Brain microvascular endothelial cell (primary cell): ENCODE results near the gene CENPF.
"Not testable (repeated sequence)": the region's sequence is repeated elsewhere in the genome, so short reads cannot be mapped to it uniquely, and the experiment has no call there.

Source experiments
- DNase-seq: peaks from one replicate; pipeline ENCODE4 v3.0.0-alpha.2; 2020
- H3K27ac ChIP-seq: fragments of 250-450 bp; sonication (Bioruptor Pico); 2 replicates; pipeline ENCODE4 v1.5.1; 2020; ENCODE audit warnings: mild to moderate bottlenecking, moderate library complexity
- H3K27me3 ChIP-seq: fragments of 250-450 bp; sonication (Bioruptor Pico); replicated peaks from 2 replicates; pipeline ENCODE4 v1.5.1; 2020; ENCODE audit warnings: mild to moderate bottlenecking
- H3K36me3 ChIP-seq: fragments of 250-450 bp; sonication (Bioruptor Pico); replicated peaks from 2 replicates; pipeline ENCODE4 v1.5.1; 2020; ENCODE audit warnings: mild to moderate bottlenecking
- H3K4me3 ChIP-seq: 2 replicates; pipeline ENCODE4 v1.5.1; 2011; ENCODE audit warnings: low read depth, mild to moderate bottlenecking, control low read depth, low read length, moderate library complexity
- in situ Hi-C: cut with HindIII; loops from 2 replicates; pipeline ENCODE4 v1.10.0; 2017; ENCODE audit warnings: low sequenced_read_pairs, low pct_ligation_motif_present
- TF ChIP-seq, protein P1 (sequence below): IDR thresholded peaks from 2 replicates; pipeline ENCODE4 v1.5.1; 2011; ENCODE audit warnings: low read depth, mild to moderate bottlenecking, moderate library complexity, low read length, control low read depth, inconsistent platforms; ENCODE audit errors: missing control alignments

Gene CENPF

DNA sequence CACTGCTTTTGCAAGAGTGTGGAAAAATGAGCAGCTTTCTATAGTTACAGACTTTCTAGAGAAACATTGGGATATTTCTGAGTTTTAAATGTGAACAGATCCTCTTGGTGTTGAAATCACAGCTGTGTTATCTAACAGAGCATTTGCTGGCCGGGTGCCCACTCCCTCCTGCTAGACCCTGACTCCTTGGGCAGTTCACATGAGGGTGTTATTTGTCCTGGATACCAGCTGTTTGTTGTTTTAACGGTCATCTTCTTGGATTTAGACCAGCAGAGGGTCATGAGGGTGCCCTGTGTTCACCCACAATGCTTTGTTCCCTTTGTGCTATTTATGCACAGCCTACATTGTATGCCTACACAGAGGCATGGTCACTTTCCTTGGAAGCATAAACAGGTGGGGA lies 67.1 kb downstream of the CENPF start:
- no peaks in the 10 kb centered on the region for H3K27me3 ChIP-seq
- H3K4me3 ChIP-seq, result no peak overlapping the region
- in situ Hi-C loops, result loop anchor here (25.0 kb wide), 1 partner anchor 867 kb away; no protein-coding TSS in a partner anchor
- no peaks in the 10 kb centered on the region for H3K36me3 ChIP-seq
- no peak overlapping the region for H3K27ac ChIP-seq
- TF ChIP-seq, protein P1, sequence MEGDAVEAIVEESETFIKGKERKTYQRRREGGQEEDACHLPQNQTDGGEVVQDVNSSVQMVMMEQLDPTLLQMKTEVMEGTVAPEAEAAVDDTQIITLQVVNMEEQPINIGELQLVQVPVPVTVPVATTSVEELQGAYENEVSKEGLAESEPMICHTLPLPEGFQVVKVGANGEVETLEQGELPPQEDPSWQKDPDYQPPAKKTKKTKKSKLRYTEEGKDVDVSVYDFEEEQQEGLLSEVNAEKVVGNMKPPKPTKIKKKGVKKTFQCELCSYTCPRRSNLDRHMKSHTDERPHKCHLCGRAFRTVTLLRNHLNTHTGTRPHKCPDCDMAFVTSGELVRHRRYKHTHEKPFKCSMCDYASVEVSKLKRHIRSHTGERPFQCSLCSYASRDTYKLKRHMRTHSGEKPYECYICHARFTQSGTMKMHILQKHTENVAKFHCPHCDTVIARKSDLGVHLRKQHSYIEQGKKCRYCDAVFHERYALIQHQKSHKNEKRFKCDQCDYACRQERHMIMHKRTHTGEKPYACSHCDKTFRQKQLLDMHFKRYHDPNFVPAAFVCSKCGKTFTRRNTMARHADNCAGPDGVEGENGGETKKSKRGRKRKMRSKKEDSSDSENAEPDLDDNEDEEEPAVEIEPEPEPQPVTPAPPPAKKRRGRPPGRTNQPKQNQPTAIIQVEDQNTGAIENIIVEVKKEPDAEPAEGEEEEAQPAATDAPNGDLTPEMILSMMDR, result no peak
- peak; percentile 91 for DNase-seq

DNA sequence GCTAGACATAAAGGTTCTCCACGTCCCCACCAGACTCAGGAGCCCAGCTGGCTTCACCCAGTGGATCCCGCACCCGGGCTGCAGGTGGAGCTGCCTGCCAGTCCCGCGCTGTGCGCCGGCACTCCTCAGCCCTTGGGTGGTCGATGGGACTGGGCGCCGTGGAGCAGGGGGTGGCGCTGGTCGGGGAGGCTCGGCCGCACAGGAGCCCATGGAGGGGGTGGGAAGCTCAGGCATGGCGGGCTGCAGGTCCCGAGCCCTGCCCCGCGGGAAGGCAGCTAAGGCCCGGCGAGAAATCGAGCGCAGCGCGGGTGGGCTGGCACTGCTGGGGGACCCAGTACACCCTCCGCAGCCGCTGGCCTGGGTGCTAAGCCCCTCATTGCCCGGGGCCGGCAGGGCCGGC lies 70.0 kb downstream of the CENPF start:
- not testable (repeated sequence) for H3K4me3 ChIP-seq, H3K36me3 ChIP-seq, H3K27me3 ChIP-seq, DNase-seq, H3K27ac ChIP-seq
- in situ Hi-C loops, result loop anchor here (25.0 kb wide), 1 partner anchor 864 kb away; no protein-coding TSS in a partner anchor

DNA sequence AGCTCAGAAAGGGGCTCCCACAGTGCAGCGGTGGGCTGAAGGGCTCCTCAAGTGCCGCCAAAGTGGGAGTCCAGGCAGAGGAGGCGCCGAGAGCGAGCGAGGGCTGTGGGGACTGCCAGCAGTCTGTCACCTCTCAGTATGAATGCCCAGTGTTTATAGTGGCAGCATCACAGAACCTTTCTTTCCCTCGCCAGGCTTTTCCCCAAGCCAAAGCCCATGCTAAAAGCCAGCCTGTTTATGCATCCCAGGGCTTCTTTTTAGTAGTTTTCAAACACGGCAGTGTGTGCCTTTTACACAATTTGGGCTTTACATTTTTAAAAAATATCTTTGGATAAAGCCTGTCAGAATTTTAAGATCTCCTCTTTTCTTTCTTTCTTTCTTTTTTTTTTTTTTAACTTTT lies 70.6 kb downstream of the CENPF start:
- no peak for DNase-seq
- TF ChIP-seq, protein P1, result no peak
- Histone ChIP-seq H3K27ac (no peak overlapping the region), H3K4me3 (no peak overlapping the region), H3K36me3 (no peaks in the 10 kb centered on the region), H3K27me3 (no peaks in the 10 kb centered on the region)
- in situ Hi-C loops, result loop anchor here (25.0 kb wide), 1 partner anchor 864 kb away; no protein-coding TSS in a partner anchor

DNA sequence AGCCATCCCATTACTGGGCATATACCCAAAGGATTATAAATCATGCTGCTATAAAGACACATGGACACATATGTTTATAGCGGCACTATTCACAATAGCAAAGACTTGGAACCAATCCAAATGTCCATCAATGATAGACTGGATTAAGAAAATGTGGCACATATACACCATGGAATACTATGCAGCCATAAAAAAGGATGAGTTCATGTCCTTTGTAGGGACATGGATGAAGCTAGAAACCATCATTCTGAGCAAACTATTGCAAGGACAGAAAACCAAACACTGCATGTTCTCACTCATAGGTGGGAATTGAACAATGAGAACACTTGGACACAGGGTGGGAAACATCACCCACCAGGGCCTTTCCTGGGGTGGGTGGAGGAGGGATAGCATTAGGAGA lies 72.5 kb downstream of the CENPF start:
- in situ Hi-C loops, H3K36me3 ChIP-seq, DNase-seq: not testable (repeated sequence)

DNA sequence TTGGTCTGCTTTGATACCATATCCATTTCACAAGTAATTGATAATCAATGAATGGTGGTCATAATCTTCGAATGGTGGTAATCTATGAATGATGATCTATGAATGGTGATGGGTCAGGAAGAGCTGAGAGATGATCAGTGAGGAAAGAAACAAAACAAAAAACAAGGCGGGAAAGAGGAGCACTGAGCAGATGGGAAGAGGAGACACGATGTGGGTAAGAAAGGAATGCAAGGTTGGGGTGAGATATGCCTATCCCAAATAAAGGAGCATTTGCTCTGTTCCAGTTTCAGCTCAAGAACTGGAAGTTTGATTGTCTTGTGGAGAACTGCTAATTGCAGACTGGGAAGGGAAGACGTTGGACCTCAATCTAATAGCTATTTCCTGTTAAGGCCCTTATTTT lies 73.8 kb downstream of the CENPF start:
- H3K27me3 ChIP-seq, result no peaks in the 10 kb centered on the region
- no peak overlapping the region for H3K27ac ChIP-seq
- no peak for DNase-seq
- TF ChIP-seq, protein P1, result no peak
- H3K4me3 ChIP-seq, result no peak overlapping the region
- no peaks in the 10 kb centered on the region for H3K36me3 ChIP-seq
- in situ Hi-C loops, result no loop called here

More for the DNA sequence above, 72.5 kb downstream of the CENPF start:
- H3K27ac ChIP-seq, H3K4me3 ChIP-seq, H3K27me3 ChIP-seq: not testable (repeated sequence)

DNA sequence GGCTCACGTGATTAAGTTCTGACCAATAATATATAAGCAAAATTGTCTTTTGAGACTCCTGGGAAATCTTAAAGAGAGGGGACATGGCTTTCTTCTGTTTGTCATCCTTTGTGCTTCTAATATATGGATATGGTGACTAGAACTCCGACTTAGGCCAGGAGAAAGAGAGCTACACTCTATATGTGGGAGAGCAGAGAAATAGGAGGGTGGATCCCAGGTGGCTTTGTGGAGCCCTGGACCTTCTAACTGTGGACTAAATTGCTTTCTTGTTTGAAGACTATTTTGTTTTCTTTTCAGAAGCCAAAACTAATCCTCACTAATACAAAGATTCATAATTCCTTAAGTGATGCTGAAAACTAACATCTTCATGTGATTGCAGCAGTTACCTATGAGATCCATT lies 75.0 kb downstream of the CENPF start:
- Histone ChIP-seq H3K27ac (no peak overlapping the region), H3K27me3 (no peaks in the 10 kb centered on the region), H3K4me3 (no peak overlapping the region), H3K36me3 (no peaks in the 10 kb centered on the region)
- TF ChIP-seq, protein P1, result no peak
- in situ Hi-C loops, result no loop called here
- DNase-seq, result no peak

DNA sequence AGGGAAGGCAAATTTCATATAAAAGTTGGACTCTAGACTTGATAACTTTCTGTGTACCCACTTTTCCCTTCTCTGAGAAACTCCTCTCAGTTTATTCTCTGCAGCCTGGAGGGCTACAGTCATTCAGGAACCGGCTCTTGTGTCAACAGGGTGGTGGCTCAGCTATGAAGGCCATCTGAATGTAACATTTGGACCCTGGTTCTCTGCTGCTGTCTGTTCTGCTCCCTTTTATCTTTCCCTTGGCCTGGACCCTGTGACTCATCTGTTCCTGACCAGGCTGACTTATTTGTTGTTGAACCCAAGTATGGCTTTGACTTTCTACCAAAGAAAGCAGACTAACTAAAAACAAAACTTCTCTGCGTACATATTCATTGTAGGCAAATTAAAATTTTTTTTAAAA lies 75.4 kb downstream of the CENPF start:
- TF ChIP-seq, protein P1, result no peak
- peak; percentile 37 for DNase-seq
- no peak overlapping the region for H3K27ac ChIP-seq
- in situ Hi-C loops, result no loop called here
- no peak overlapping the region for H3K4me3 ChIP-seq
- H3K36me3 ChIP-seq, result no peaks in the 10 kb centered on the region
- no peaks in the 10 kb centered on the region for H3K27me3 ChIP-seq
